ENCODE data around the gene ABTB2.

ABTB2 gene

DNA sequence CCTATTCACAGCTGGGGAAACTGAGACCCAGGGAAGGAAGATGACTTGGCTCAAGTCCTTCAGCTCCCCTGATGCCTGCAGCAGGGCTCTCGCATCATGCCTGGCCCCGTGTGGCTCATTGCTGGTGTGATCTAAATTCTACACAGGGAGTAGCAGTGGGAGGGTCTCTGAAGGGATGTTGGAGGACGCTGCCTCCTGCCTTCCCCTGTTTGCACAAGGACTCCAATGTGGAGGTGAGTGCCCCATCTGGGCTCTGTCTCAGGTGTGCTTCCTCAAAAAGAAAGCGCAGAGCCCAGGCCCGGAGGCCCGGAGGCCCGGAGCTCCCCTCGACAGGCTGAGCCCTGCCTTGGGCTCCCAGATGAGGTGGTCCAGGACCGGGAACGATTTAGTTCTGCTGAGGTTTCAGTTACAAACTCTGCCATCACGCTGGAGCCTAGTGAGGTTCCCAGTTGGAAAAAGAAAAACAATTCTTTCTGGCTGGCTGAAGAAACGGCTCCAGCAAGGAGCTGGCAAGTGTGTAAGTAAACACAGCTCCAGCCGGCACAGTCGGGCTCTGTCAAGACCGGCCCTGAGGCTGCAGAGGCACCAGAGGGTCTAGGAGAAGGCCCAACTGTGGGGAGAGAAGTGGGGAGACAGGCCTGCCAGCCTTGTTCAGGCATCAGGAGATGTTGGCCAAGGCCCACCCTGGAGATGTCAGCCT lies 202.6 kb downstream of the ABTB2 start:
- H3K4me3 ChIP-seq (ENCODE audit: low read depth, low read length) = no peak overlapping the region

DNA sequence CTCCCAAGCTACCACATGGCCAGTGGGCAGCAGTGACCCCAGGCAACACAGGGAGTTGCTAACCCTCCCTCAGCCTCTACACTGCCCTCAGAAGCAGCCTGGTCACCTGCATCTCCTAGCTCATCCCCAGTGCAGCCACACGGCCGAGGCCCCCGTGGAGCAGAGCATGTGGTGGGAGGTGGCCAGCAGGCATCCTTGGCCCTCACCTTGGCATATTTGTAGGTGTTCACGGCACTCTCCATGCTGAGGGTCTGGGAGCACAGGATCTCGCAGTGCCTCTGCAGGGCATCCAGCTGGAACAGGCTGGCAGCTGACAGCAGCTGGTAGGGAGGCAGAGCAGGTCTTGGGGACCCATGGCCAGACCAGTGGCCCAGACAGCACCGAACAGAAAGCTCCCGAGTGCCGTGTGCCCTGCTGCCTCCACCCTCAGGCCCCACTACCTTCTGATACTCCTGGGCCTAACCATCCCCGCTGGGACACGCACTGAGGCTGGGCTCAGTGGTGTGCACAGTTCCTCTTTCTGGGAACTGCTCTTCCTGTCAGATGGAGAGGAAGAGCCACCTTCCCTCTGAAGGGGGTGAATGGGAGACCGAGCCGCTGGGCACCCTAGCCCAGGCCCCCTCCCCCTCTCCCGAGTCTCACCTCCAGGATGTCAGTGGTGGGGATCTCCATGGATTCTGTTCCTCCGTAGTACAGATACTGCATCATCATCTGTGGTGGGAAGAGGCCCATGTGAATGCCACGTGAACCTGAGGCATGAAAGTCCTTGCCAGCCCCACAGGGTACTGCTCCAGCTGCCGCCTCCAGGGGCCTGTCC lies 203.5 kb downstream of the ABTB2 start:
- no peak overlapping the region for H3K4me3 ChIP-seq (ENCODE audit: low read depth, low read length)

DNA sequence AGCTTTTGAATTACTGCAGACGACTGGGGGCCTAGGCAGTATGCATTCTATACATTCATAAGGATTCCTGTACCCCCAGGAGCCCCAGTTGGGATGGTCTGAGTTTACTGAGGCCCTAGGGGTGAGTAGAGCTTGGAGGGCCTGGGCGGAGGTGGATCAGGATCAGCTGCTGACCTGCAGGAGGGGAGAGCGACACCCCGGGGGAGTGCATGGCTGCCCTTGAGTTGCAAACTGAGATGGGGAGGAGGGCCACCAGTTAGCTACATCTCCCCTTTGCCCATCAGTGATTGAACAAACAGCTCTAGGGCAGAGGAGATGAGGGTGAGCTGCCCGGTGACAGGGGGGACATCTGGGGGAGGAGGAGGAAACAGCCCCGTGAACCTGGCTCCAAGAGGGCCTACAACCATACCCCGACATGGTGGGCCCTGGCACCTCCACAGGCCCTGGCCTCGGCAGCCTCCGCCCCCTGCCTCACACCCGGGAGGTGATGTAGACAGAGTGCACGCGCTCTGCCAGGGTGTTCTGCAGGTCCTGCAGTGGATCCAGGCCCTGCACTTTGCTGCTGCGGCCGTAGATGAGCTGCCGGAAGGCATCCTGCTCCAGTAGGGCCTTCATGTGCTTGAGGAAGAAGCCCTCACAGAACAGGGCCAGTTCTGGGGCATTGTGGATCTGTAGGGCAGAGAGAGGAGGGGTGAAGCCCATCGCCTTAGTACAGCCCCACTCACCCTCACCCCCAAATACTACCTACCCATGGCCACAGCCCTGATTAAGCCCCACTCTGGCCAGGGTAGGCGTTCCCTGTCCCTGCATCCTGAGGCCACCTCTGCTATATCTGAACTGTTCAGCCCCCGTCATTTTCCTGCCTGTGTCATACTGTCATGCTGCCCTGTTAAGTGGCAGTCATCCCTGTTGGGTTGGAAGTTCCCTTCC lies 205.6 kb downstream of the ABTB2 start:
- H3K4me3 ChIP-seq (ENCODE audit: low read depth, low read length) = no peak overlapping the region

DNA sequence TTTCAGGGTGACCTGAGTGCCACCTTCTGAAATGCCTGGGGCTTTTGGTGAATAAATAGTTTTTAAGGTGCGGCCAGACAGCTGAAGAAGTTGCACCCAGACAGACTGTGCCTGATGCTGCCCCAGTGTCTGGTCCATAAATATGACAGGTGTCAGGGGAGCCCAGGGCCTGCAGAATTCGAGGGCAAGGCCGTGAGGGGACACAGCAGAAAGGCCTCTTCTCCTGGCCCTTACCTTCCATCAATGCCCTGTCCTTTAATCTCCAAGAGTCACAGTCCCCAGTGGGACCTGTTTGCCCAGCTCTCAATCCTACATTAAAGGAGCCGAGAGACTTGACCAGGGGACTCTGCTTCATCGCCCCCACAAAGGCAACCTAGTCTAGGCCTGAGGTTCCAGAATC lies 206.6 kb downstream of the ABTB2 start:
- H3K4me3 ChIP-seq (ENCODE audit: low read depth, low read length) = no peak overlapping the region

DNA sequence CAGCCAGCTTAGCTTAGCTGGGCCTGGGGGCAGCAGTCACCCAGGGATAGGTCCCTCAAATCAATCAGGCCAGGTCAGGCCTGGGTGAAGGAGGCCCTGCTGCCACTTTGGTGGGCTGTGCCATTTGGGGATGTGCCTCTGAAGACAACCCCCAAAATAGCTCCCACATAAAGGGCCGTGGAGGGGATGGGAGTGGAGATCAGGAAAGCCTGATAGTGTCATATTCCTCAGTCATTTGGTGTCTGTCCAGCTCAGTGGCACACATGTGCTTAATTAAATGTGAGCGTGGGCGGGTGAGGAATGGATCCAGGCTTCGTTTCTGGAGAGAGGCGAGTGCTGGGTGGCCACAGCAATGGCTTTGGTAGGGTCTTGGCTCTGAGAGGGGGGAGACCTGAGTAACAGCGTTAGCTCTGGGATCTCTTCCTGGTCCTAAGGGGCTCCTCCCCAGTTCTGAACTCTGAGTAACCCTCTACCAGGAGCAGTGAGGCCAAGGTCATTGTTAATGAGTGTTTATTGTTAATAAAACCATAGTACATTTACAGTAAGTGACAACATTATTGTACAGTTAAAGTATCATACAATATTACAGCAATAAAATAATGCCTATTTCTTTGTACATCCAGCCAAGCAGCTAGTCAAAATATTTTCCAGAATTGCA lies 207.2 kb downstream of the ABTB2 start:
- no peak overlapping the region for H3K4me3 ChIP-seq (ENCODE audit: low read depth, low read length)

DNA sequence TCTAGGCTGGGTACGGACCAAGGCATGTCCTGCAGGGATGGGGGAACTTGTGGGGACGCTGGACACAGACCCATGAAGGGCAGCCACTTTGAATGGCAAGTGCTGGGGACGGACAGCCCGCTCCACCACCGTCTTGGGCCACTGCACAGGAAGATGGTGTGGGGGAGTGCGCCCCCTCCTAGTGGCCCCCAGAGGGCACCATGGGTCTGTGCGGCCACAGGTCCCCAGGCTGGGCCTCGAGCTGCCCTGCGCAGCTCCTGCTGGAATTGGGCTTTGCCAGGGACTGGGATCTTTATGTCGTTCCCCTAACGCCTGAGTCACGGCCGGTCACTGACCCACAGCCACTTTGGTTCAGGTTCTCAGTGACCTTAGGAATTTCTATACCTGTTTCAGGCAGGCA lies 208.0 kb downstream of the ABTB2 start:
- H3K4me3 ChIP-seq (ENCODE audit: low read depth, low read length) = no peak overlapping the region

DNA sequence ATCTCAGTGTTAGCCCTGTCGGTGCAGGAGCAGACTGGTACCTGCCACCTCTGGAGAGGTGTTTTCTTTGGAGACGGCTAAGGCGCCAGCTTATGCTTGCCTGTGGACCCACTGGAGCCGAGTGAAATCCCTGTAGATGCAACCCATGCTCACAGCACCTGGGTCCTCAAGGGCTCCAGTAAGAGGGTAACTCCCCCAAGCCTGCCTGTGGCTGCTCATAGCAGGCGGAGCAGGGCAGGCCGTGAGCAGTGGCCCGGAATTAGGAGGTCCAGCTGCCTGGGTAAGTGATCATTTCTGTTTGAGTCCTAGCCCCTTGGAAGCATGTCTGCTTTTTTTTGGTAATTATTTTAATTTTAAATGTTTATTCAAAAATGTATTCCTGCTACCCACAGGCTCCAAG lies 208.5 kb downstream of the ABTB2 start:
- no peak overlapping the region for H3K4me3 ChIP-seq (ENCODE audit: low read depth, low read length)

DNA sequence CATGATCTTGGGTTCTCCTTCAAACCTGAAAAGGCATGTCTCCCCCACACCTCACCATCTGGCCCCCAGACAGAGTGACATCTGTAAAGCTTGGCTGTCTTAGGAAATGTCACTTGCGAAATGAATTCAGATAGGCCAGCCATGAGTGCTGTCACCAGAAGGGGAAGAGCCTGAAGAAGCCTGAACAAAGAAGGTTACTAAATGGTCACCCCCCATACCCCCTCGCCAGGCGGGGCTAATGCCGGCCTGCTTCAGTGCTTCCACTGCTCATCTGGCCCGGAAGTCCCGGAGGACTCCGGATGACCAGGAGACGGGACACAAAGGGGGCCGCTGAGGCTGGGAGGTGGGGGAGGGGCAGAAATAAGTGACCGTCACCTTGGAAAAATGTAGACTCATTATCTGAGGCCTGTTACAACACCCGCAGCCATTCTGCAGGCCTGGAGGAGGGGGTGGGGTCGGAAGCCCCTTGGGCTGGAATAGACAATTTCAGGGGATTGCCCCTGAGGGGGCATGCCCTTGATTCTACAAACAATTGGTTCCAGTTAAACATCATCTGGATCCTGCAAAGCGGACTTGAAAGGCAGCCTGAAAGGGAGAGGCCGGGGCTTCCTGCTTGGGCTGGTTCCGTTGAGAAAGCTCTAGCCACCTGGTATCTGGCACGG lies 209.2 kb downstream of the ABTB2 start:
- H3K4me3 ChIP-seq (ENCODE audit: low read depth, low read length) = no peak overlapping the region

DNA sequence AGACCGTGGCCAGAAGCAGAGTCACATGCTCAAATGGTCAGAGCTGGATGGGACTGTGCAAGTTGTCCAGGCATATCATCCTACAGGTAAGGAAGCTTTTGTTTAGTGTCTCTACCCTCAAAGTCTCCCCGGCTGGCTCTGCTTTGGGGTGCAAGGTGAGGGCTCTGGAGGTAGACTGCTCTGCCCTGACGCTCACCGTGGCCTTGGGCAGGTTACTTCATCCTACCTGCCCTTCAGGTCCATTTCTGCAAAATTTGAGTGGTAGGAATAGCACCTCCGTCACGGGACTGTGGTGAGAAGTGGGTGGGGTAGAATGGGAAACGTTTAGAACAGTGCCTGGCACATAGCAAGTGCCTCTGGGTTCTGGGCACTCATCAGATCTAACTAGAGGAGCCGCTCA lies 210.2 kb downstream of the ABTB2 start:
- H3K4me3 ChIP-seq (ENCODE audit: low read depth, low read length) = no peak overlapping the region

DNA sequence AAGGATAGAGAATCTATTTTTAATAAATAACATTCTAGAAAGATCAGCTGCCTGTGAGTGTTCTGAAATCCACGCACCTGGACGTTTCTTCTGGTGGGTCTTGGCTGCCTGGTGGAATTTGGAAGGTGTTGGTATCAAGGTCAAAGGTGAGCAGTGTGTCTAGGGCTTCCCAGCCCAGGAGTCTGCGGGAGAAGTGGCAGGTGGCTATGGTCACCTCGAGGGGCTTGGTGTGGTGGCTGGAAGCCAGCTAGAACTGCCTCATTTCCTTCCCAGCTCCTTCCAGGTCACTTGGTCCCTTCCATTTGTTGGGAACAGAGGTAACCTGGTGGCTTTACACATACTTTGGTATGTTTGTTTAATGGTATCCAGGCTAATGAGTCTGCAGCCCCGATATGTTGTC lies 210.9 kb downstream of the ABTB2 start:
- no peak overlapping the region for H3K4me3 ChIP-seq (ENCODE audit: low read depth, low read length)

DNA sequence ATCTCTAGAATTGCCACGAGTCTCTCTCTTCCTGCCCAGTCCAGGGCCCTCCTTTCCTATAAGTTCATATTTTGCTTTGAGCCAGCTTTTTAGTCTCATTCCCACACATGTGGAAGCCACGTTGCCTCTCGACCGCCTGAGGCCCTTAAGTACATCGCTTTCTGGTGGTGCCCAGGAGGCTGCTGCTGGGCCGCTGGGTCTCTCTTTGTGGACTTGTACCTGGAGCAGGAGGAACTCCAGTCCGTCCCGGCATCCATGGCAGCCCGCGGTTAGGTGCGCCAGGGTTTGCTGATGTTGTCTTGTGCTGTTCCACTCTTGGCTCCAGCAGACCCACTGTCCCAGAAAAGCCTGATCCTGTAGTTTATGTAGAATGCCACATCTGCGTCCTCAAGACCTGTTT lies 211.4 kb downstream of the ABTB2 start:
- no peak overlapping the region for H3K4me3 ChIP-seq (ENCODE audit: low read depth, low read length)

DNA sequence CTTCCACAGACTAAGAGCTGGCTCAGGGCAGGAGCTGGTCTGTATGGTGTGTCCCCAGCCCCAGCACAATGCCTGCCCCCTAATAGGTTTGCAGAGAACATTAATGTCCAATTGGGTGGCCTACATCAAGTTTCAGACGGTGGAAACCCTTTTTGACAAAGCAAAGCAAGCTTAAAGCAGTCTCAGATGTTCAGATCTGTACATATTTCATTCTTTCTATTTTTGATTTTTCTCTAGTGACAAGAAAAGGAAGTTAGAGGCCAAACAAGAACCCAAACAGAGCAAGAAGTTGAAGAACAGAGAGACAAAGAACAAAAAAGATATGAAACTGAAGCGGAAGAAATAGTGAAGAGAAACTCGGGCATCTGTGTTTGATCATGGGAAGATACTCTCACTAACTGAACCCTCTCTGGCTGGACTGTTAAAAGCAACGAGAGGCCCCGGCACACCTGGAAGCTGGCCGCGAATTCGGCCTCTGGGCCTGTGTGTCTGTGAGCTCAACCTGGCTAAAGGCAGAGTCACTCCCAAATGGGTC lies 211.9 kb downstream of the ABTB2 start:
- no peak overlapping the region for H3K4me3 ChIP-seq (ENCODE audit: low read depth, low read length)

DNA sequence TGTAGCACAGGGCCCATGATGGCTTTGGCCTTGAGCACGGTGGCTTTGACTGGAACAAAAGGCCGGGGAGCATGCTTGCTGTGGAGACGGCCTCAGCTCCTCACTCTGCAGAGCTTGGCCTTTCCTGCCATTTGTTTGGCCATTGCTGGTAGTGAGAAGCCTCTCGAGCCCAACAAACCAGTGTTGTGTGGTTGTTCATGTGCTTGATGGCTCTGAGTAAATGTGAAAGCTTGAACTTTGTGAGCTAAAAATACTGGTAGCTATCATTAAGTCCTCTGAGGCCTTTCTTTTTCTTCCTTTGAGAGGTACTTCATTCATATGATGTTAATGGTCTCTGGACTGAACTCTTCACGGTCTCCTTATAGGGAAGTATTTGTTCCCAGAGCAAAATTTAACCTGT lies 212.7 kb downstream of the ABTB2 start:
- no peak overlapping the region for H3K4me3 ChIP-seq (ENCODE audit: low read depth, low read length)

DNA sequence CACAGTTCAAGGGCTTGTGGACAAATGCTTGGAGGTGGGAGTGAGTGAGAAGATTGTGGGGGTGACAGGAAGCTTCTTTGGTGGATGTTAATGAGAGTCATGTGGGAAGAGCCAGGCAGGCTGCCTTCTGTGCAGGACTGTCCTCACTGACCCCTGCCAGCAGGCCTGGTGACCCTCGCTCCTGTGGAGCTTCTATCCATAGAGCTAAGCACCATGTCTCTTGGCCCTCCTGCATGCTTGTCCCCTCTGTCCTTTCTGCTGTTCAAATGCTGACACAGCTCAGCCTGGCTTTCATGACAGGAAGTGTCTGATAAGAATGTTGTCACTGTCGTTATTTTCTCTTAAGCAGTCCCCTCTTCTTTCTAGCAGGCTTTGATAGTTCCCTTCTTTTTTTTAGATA lies 214.8 kb downstream of the ABTB2 start:
- H3K4me3 ChIP-seq (ENCODE audit: low read depth, low read length) = no peak overlapping the region

DNA sequence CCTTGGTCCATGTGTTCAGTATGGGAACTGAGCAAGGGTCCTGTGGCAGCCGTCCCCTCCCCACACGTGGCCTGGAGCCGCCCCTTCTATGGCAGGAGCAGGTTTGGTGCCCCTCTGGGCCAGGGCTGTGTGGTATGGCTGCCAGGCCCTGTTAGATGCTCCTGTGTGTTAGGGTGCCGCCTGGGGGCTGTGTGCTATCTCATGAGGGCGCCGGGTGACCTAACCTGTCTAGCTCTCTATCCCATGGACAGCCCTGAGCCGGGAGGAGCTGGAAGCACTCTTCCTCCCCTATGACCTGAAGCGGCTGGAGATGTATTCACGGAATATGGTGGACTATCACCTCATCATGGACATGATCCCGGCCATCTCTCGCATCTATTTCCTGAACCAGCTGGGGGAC lies 217.7 kb downstream of the ABTB2 start:
- H3K4me3 ChIP-seq (ENCODE audit: low read depth, low read length) = no peak overlapping the region

DNA sequence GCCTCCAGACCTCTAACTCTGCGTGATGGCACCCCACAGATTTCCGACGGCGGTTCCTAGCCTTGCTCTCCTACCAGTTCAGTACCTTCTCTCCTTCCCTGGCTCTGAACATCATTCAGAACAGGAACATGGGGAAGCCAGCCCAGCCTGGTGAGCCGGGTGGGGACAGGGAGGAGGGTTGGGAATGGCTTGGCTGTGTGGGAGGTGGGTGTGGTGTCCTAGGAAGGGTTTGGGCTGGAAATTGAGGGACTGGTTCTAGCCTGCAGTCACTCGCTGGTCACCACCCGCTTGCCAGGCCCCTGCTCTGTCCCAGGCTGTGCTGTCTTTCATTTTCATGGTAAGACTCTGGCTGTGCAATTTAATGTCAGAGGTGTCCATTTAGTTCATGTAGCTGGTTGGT lies 218.5 kb downstream of the ABTB2 start:
- H3K4me3 ChIP-seq (ENCODE audit: low read depth, low read length) = no peak overlapping the region

DNA sequence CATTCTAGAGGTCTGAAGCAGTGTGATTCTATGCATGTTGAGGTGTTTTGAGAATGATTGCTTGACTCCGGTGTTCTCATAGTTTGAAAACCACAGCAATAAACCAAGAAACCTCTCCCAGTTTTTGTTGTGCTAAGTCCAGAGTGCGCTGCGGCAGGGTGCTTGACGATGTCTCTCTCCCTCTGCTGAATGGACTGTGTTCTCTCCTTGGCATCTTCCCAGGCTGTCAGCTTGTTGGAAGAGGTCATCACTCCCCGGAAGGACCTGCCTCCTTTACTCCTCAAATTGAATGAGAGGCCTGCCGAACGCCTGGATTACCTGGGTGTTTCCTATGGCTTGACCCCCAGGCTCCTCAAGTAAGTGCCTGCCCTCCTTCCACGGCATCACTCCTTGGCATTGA lies 221.4 kb downstream of the ABTB2 start:
- H3K4me3 ChIP-seq (ENCODE audit: low read depth, low read length) = no peak overlapping the region

DNA sequence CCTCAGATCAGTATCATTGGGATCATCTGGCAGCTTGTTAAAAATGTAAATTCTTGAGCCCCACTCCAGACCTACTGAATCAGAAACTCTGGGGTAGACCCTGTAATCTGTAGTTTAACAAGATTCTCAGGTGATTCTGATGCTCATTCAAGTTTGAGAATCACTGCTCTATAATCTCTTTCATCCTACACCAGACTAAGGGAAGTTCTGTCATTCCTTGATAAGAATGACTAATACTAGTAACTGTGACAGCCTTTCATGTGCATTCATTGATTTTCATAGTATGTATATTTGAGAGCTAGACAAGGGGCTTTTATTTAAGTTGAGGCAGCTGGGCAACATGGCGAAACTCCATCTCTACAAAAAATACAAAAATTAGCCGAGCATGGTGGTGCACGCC lies 222.4 kb downstream of the ABTB2 start:
- H3K4me3 ChIP-seq (ENCODE audit: low read depth, low read length) = no peak overlapping the region

DNA sequence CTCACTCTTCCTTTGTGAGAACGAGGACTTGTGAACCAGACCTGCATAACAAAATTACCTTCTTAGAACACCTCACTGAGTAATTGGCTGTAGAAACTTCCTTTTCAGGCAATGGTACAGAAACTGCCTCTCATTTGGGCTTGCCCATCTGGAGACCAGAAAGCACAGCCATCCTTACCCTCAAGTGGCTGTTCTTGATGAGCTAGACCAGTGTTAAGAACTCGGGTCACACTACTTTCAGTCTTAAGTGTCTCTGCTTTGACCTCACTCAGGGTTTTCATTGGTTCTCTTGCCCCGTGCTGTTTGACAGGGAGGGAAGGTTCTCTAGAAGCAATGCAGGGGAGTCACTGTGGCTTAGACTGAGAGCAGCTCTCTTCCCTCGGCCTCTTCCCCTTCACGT lies 223.0 kb downstream of the ABTB2 start:
- no peak overlapping the region for H3K4me3 ChIP-seq (ENCODE audit: low read depth, low read length)

DNA sequence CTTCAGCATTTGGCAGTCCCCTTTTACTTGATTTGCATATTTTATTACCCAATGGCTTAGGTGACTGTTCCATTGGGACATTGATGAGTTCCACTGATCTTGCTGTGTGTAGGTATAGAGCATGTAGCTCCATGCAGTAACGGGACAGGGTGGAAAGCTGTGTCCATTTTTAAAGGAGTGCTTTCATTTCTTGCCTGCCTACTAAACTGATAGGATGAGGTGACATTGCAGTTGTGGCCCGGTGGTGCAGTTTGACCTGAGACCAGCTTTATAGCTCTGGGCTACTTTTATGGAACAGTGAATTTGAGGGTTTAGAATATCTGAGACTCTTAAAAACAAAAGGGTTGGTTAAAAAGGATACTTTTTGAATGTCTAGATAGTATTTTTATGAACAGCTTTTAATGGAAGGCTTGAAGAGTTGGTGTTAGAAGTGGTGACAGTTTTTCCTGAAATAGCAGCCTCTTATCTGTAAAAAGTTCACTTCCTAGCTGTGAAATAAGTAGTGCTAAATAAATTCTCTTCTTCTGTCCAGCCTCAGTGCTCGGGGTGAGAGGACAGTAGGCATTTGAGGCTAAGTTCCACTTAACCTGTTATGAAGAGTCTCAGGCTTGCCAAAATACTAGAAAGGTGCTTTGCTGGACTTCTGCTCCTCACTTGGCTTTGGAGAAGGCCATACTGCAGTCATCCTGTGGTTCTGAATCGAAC lies 225.4 kb downstream of the ABTB2 start:
- no peak overlapping the region for H3K4me3 ChIP-seq (ENCODE audit: low read depth, low read length)

Data from iPS-11a (cell line).